Neural cell (in vitro differentiated cells): ENCODE measurements around the gene H6PD. TPM values are rescaled to one million over a fixed set of nuclear protein-coding genes. Genes with fewer than 3 reads are reported as not detected.

Source experiments
- H2AFZ ChIP-seq: fragments of 200-600, 300-800 bp; sonication (generic), shearing (Covaris generic); 2 replicates; pipeline ENCODE4 v1.6.0; 2014; ENCODE audit warnings: low read depth, mild to moderate bottlenecking, antibody characterized with exemption, low read length, moderate library complexity
- H3F3A ChIP-seq: fragments of 200-600 bp; shearing (Covaris generic); 2 replicates; pipeline ENCODE4 v1.6.1; 2016; ENCODE audit warnings: mild to moderate bottlenecking, moderate library complexity, mixed read lengths, antibody characterized with exemption, low read length; ENCODE audit not compliant: insufficient read depth, poor library complexity, severe bottlenecking
- H3K27ac ChIP-seq: fragments of 200-600, 300-800 bp; sonication (generic), shearing (Covaris generic); 2 replicates; pipeline ENCODE4 v1.5.1; 2014; ENCODE audit warnings: mild to moderate bottlenecking, low read length, moderate library complexity
- H3K27me3 ChIP-seq: fragments of 300-800, 200-600 bp; sonication (generic), shearing (Covaris generic); 2 replicates; pipeline ENCODE4 v1.6.0; 2014; ENCODE audit warnings: mild to moderate bottlenecking, low read depth, low read length, moderate library complexity; ENCODE audit not compliant: insufficient read depth
- H3K36me3 ChIP-seq: fragments of 300-800, 200-600 bp; sonication (generic), shearing (Covaris generic); 2 replicates; pipeline ENCODE4 v1.5.1; 2014; ENCODE audit warnings: mild to moderate bottlenecking, antibody characterized with exemption, low read length, moderate library complexity; ENCODE audit not compliant: insufficient read depth
- H3K4me2 ChIP-seq: fragments of 300-800, 200-600 bp; sonication (generic), shearing (Covaris generic); 2 replicates; pipeline ENCODE4 v1.6.0; 2014; ENCODE audit warnings: mild to moderate bottlenecking, low read length
- H3K4me3 ChIP-seq: fragments of 300-800, 200-600 bp; sonication (generic), shearing (Covaris generic); 2 replicates; pipeline ENCODE4 v1.5.1; 2014; ENCODE audit warnings: mild to moderate bottlenecking, low read length, moderate library complexity
- H3K79me2 ChIP-seq: fragments of 200-600 bp; shearing (Covaris generic); replicated peaks from 2 replicates; pipeline ENCODE4 v1.6.0; 2014; ENCODE audit warnings: mild to moderate bottlenecking, low read length, moderate library complexity; ENCODE audit not compliant: insufficient read depth
- H3K9ac ChIP-seq: fragments of 300-800, 200-600 bp; sonication (generic), shearing (Covaris generic); 2 replicates; pipeline ENCODE4 v1.6.1; 2016; ENCODE audit warnings: mild to moderate bottlenecking, low read length, mixed read lengths
- H3K9me2 ChIP-seq: fragments of 200-600 bp; shearing (Covaris generic); 2 replicates; pipeline ENCODE4 v1.6.1; 2016; ENCODE audit warnings: mild to moderate bottlenecking, low read length, mixed read lengths; ENCODE audit not compliant: insufficient read depth
- H3K9me3 ChIP-seq: fragments of 200-600, 300-800 bp; sonication (generic), shearing (Covaris generic); 2 replicates; pipeline ENCODE4 v1.6.1; 2016; ENCODE audit warnings: mild to moderate bottlenecking, mixed run types, low read length, moderate library complexity, mixed read lengths
- H4K20me1 ChIP-seq: fragments of 200-600 bp; shearing (Covaris generic); 2 replicates; pipeline ENCODE4 v1.6.1; 2016; ENCODE audit warnings: mild to moderate bottlenecking, mixed run types; ENCODE audit not compliant: insufficient read depth
- EP300 ChIP-seq: fragments of 450-650 bp; conservative IDR thresholded peaks from 2 replicates; pipeline ENCODE4 v1.6.1; 2014; ENCODE audit warnings: antibody characterized with exemption, mild to moderate bottlenecking, moderate library complexity; ENCODE audit not compliant: poor library complexity, severe bottlenecking
- EZH2 ChIP-seq: fragments of 200-600, 300-800 bp; shearing (Covaris generic), sonication (generic); IDR thresholded peaks from 2 replicates; pipeline ENCODE4 v1.6.1; 2014; ENCODE audit warnings: antibody characterized with exemption, low read length, borderline replicate concordance, mild to moderate bottlenecking; ENCODE audit not compliant: insufficient read depth, poor library complexity, severe bottlenecking
- MXI1 ChIP-seq: fragments of 450-650 bp; conservative IDR thresholded peaks from 2 replicates; pipeline ENCODE4 v1.6.1; 2014; ENCODE audit warnings: antibody characterized with exemption, mild to moderate bottlenecking; ENCODE audit not compliant: poor library complexity, severe bottlenecking
- POLR2AphosphoS5 ChIP-seq: IDR thresholded peaks from 2 replicates; pipeline ENCODE4 v1.6.1; 2012
- RAD21 ChIP-seq: fragments of 450-650 bp; conservative IDR thresholded peaks from 2 replicates; pipeline ENCODE4 v1.6.1; 2014; ENCODE audit warnings: antibody characterized with exemption, mild to moderate bottlenecking, moderate library complexity
- REST ChIP-seq: IDR thresholded peaks from 2 replicates; pipeline ENCODE4 v1.6.1; 2012; ENCODE audit warnings: borderline replicate concordance
- SMC3 ChIP-seq: fragments of 450-650 bp; conservative IDR thresholded peaks from 2 replicates; pipeline ENCODE4 v1.6.1; 2014; ENCODE audit warnings: antibody characterized with exemption, mild to moderate bottlenecking, moderate library complexity; ENCODE audit not compliant: poor library complexity
- TAF1 ChIP-seq: IDR thresholded peaks from 2 replicates; pipeline ENCODE4 v1.6.1; 2012; ENCODE audit warnings: low read depth
- polyA plus RNA-seq: library from polyadenylated mRNA; depleted of rRNA; stranded (reverse); fragments of >200 nt; gene quantifications from 2 replicates; pipeline ENCODE4 v1.2.3, GENCODE V29; 2014
- TF ChIP-seq, protein P1 (sequence below): fragments of 450-650 bp; IDR thresholded peaks from 2 replicates; pipeline ENCODE4 v1.5.1; 2014; ENCODE audit warnings: antibody characterized with exemption, mild to moderate bottlenecking, moderate library complexity; ENCODE audit not compliant: poor library complexity, severe bottlenecking

The H6PD gene
- polyA plus RNA-seq, 1 donor from 2014 or later: 4.6 TPM

GRCh38 chr1:9257851-9258250, 23.3 kb downstream of the H6PD start:
- no peaks in the 10 kb centered on the region for H3K9me2 ChIP-seq
- H3F3A ChIP-seq: peaks cover 4% of the 10 kb centered on the region
- H3K4me3 ChIP-seq: no peak overlapping the region
- H3K9me3 ChIP-seq: no peaks in the 10 kb centered on the region
- H3K79me2 ChIP-seq: no peaks in the 10 kb centered on the region
- no peaks in the 10 kb centered on the region for H3K27me3 ChIP-seq
- no peak overlapping the region for H2AFZ ChIP-seq
- no peak overlapping the region for H3K4me2 ChIP-seq
- H3K9ac ChIP-seq: no peak overlapping the region
- no peak overlapping the region for H3K27ac ChIP-seq
- no peaks in the 10 kb centered on the region for H4K20me1 ChIP-seq
- TF ChIP-seq RAD21 (no peak), REST (no peak), EZH2 (no peak), TAF1 (no peak), EP300 (no peak), SMC3 (no peak), MXI1 (no peak), POLR2AphosphoS5 (no peak)
- TF ChIP-seq, protein P1, sequence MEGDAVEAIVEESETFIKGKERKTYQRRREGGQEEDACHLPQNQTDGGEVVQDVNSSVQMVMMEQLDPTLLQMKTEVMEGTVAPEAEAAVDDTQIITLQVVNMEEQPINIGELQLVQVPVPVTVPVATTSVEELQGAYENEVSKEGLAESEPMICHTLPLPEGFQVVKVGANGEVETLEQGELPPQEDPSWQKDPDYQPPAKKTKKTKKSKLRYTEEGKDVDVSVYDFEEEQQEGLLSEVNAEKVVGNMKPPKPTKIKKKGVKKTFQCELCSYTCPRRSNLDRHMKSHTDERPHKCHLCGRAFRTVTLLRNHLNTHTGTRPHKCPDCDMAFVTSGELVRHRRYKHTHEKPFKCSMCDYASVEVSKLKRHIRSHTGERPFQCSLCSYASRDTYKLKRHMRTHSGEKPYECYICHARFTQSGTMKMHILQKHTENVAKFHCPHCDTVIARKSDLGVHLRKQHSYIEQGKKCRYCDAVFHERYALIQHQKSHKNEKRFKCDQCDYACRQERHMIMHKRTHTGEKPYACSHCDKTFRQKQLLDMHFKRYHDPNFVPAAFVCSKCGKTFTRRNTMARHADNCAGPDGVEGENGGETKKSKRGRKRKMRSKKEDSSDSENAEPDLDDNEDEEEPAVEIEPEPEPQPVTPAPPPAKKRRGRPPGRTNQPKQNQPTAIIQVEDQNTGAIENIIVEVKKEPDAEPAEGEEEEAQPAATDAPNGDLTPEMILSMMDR: no peak
- H3K36me3 ChIP-seq: no peaks in the 10 kb centered on the region

- TF ChIP-seq EP300 (no peak), EZH2 (no peak), SMC3 (no peak), MXI1 (no peak), REST (no peak), RAD21 (no peak), TAF1 (no peak)
- TF ChIP-seq, protein P1: no peak
- Histone ChIP-seq H2AFZ (no peak overlapping the region), H3K27me3 (no peaks in the 10 kb centered on the region), H3F3A (peaks cover 2% of the 10 kb centered on the region), H3K9ac (no peak overlapping the region), H3K4me3 (no peak overlapping the region), H3K36me3 (no peaks in the 10 kb centered on the region), H3K79me2 (no peaks in the 10 kb centered on the region), H3K27ac (no peak overlapping the region), H3K4me2 (no peak overlapping the region), H3K9me3 (no peaks in the 10 kb centered on the region), H3K9me2 (no peaks in the 10 kb centered on the region), H4K20me1 (no peaks in the 10 kb centered on the region)
Measured at GRCh38 chr1:9258629-9259028, 24.1 kb downstream of the H6PD start.
